ENCODE data around the gene NR2E3.

DNA sequence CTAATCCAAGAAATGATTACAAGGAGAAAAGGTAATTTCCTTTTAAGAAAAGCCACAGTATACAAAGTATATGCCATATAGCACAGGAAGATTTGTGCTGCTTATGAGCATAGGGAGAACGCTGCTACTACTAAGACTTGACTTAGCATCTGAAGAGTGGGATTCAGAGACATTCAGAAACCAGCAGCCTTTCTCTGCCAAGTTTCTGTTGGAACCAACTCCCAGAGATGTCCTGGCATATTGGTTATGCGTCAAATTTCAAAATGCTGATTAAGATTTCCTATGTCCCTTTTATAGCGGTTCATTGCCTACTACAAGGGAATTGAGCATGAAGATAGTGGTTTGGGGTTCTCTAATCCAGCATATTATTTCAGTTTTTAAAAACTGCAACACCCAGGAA lies 4.9 kb downstream of the NR2E3 start:
- TF ChIP-seq, protein P1, sequence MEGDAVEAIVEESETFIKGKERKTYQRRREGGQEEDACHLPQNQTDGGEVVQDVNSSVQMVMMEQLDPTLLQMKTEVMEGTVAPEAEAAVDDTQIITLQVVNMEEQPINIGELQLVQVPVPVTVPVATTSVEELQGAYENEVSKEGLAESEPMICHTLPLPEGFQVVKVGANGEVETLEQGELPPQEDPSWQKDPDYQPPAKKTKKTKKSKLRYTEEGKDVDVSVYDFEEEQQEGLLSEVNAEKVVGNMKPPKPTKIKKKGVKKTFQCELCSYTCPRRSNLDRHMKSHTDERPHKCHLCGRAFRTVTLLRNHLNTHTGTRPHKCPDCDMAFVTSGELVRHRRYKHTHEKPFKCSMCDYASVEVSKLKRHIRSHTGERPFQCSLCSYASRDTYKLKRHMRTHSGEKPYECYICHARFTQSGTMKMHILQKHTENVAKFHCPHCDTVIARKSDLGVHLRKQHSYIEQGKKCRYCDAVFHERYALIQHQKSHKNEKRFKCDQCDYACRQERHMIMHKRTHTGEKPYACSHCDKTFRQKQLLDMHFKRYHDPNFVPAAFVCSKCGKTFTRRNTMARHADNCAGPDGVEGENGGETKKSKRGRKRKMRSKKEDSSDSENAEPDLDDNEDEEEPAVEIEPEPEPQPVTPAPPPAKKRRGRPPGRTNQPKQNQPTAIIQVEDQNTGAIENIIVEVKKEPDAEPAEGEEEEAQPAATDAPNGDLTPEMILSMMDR (IDR thresholded peaks at IDR 0.05): no peak
- no peak for TF ChIP-seq POLR2A (IDR thresholded peaks at IDR 0.05)

All from lower leg skin (tissue), 3 donors.